Inflammatory macrophage treated with lipopolysaccharide for 4 hours (primary cell): Measurements from ENCODE around the gene COA8.

Source experiments
- DNase-seq: peaks from one replicate; pipeline ENCODE4 v3.0.0-alpha.2; 2020

Gene COA8

GRCh38 chr14:103526247-103526913 lies 36.4 kb upstream of the COA8 start:
- peak; percentile 69 for DNase-seq

GRCh38 chr14:103526914-103527248 lies 35.9 kb upstream of the COA8 start:
- peak; percentile 59 for DNase-seq

- DNase-seq, result peak; percentile 91
Observed at GRCh38 chr14:103527408-103528145, 35.2 kb upstream of the COA8 start.

- DNase-seq, result no peak
Observed at GRCh38 chr14:103528146-103528586, 34.6 kb upstream of the COA8 start.

- peak; percentile 88 for DNase-seq
Observed at GRCh38 chr14:103528587-103529382, 34.0 kb upstream of the COA8 start, which contains the start of gene TRMT61A. TSS of gene TRMT61A (plus strand) at chr14:103529196. CDS start at chr14:103529979, 783 bp downstream.

GRCh38 chr14:103529383-103530365 lies 33.1 kb upstream of the COA8 start:
- no peak for DNase-seq

- no peak for DNase-seq
Observed at GRCh38 chr14:103530390-103530789, 32.4 kb upstream of the COA8 start.

GRCh38 chr14:103530831-103531230 lies 31.9 kb upstream of the COA8 start:
- no peak for DNase-seq

GRCh38 chr14:103531421-103532215 lies 31.1 kb upstream of the COA8 start:
- no peak for DNase-seq

GRCh38 chr14:103532216-103533136 lies 30.3 kb upstream of the COA8 start:
- DNase-seq, result no peak

- peak; percentile 54 for DNase-seq
Observed at GRCh38 chr14:103533137-103533998, 29.4 kb upstream of the COA8 start.

- no peak for DNase-seq
Observed at GRCh38 chr14:103533999-103534575, 28.7 kb upstream of the COA8 start.

GRCh38 chr14:103534576-103535061 lies 28.1 kb upstream of the COA8 start:
- no peak for DNase-seq

GRCh38 chr14:103535081-103535890 lies 27.5 kb upstream of the COA8 start:
- DNase-seq, result no peak

GRCh38 chr14:103535891-103536565 lies 26.7 kb upstream of the COA8 start:
- DNase-seq, result no peak

GRCh38 chr14:103536693-103537092 lies 26.1 kb upstream of the COA8 start:
- no peak for DNase-seq
